HG02678 (cell line): ENCODE data around the gene DPY19L3.
"Not testable (repeated sequence)": the region's sequence is repeated elsewhere in the genome, so short reads cannot be mapped to it uniquely, and the experiment has no call there.

ENCODE experiments used
- ATAC-seq: cut with Tn5 transposase; IDR thresholded peaks from one replicate; pipeline ENCODE4 v1.9.1; 2021; ENCODE audit warnings: mild to moderate bottlenecking, moderate library complexity; ENCODE audit not compliant: unreplicated experiment

The DPY19L3 gene, protein sequence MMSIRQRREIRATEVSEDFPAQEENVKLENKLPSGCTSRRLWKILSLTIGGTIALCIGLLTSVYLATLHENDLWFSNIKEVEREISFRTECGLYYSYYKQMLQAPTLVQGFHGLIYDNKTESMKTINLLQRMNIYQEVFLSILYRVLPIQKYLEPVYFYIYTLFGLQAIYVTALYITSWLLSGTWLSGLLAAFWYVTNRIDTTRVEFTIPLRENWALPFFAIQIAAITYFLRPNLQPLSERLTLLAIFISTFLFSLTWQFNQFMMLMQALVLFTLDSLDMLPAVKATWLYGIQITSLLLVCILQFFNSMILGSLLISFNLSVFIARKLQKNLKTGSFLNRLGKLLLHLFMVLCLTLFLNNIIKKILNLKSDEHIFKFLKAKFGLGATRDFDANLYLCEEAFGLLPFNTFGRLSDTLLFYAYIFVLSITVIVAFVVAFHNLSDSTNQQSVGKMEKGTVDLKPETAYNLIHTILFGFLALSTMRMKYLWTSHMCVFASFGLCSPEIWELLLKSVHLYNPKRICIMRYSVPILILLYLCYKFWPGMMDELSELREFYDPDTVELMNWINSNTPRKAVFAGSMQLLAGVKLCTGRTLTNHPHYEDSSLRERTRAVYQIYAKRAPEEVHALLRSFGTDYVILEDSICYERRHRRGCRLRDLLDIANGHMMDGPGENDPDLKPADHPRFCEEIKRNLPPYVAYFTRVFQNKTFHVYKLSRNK

DNA sequence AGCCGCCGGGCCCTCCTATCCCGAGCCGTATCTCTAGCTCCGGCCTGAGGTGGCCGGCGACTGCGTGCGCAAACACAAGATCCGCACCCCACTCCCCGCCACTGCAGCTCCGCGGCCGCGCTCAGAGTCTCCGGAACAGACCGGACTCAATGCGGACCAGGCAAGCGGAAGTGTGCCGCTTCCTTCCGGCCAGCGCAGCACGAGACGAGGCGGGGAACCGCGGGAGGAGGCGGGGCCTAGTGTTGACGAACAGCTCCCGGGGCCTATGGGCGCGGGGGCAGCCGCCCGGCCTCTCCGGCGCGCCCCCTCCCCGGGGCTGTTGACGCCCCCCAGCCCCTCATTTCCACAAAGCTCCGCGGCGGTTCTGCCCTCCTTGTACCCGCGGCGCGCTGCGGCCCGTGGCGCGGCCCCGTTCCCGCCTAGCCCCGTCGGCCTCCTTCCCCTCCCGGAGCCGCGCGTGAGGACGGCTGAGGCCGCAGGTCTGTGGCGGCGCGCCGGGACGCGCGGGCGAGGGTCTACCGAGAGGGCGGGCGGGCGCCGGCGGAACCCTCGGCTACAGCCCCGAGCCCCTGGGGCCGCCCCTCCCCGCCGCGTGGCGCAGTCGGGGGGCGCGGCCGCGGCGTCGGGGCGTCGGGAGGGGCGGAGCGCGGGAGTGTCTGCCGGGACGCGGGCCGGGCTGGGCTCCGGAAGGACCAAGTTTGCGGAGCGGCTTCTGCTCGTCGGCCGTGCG lies at the start of gene DPY19L3:
DPY19L3 (plus strand) TSS at position 340 of the 730 bp plus-strand sequence. CDS start 2,484 bp downstream, outside the sequence.
- peak; percentile 97 for ATAC-seq

- no peak for ATAC-seq
These were observed 47.9 kb upstream of the DPY19L3 start for GRCh38 chr19:32357720-32358119.

DNA sequence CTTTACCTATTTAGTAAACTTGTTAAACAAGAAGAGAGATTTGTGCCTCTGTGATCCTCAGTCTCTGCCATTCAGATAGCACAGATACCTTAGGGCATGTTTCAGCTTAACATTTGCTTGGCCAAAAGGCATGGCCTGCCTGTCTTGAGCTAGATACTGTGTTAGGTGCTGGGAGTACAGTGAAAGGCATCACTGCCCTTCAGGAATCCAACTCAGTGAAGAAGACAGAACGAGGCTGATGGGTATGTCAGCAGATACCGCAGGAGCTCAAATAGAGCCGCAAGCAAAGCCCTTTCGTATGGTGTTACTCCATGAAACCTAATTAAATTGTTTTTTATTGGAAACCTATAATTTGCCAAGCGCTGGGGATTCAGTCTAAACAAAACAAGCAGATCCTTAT lies 47.2 kb upstream of the DPY19L3 start:
- ATAC-seq: no peak

DNA sequence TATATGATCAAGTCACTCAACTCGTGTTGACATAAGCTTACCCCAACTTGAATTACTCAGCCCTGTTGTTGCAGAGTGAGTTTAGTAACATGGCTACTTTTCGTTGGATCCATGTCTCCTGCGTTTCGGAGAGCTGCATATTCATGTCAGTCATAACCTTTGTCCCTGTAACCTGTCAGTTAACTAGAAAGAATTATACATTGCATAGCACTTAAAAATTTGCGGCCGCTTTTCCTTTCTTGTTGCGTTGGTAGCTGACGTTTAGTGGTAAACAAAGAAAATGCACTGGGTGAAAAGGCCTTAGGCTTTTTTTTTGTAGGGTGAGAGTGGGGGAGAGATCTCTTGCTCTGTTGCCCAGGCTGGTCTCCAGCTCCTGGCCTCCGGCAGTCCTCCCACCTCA lies 46.0 kb upstream of the DPY19L3 start:
- ATAC-seq: no peak

DNA sequence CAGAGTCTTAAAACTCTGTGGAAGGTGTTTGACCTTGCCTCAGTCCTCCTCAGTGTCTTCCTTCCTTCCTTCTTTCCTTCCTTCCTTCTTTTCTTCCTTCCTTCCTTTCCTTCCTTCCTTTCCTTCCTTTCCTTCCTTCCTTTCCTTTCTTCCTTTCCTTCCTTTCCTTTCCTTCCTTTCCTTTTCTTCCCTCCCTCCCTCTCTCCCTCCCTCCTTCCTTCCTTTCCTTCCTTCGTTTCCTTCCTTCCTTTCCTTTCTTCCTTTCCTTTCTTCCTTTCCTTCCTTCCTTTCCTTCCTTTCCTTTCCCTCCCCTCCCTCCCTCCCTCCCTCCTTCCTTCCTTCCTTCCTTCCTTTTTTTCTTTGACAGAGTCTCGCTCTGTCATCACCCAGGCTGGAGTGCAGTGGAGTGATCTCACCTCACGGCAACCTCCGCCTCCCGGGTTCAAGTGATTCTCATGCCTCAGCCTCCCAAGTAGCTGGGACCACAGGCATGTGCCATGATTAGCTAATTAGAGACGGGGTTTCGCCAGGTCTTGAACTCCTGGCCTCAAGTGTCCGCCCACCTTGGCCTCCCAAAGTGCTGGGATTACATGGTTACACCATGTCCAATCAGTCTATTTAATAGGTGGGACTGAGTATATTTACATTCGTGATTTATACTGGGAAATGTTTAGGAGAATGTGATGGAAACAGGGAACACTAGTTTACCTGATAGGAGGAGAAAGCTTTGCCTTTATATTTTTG lies 43.8 kb upstream of the DPY19L3 start:
- no peak for ATAC-seq

- no peak for ATAC-seq
These were observed 43.3 kb upstream of the DPY19L3 start for GRCh38 chr19:32362318-32362691.

- ATAC-seq: no peak
These were observed 42.4 kb upstream of the DPY19L3 start for GRCh38 chr19:32363175-32363574.

DNA sequence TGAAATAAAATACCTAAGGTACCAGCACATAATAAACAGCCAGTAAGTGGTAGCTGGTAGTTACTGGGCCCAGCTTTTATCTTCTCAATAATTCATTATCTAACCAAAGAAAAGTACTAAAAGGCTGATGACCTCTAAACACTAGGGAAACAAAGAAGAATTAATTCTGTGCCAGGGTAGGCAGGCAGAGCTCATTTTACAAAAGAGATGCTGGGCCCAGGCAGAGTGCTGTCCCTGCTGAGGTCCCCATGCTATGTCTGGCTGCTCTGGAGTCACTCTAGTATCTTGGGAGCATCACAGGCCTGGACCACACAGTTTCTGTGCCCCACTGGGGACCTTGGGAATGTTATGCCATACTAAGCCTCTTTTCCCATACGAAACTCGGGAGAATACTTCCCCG lies 41.9 kb upstream of the DPY19L3 start:
- ATAC-seq: no peak

DNA sequence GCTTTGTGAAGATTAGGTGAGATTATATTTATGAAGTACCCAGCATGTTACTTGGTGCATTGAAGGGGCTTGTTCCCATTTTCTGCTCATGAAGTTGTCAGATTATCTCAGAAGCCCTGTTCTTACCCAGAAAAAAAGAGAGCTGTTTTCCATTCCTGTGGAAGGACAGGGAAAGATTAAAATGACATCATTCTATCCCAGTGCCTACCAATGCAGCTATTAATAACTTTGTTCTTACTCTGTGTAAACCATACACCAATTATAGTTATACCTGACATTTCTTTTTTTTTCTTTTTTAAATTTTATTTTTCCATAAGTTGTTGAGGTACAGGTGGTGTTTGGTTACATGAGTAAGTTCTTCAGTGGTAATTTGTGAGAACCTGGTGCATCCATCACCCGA lies 41.5 kb upstream of the DPY19L3 start:
- no peak for ATAC-seq

- no peak for ATAC-seq
These were observed 38.5 kb upstream of the DPY19L3 start for GRCh38 chr19:32367063-32367462.

- no peak for ATAC-seq
These were observed 37.5 kb upstream of the DPY19L3 start for GRCh38 chr19:32367948-32368536.

DNA sequence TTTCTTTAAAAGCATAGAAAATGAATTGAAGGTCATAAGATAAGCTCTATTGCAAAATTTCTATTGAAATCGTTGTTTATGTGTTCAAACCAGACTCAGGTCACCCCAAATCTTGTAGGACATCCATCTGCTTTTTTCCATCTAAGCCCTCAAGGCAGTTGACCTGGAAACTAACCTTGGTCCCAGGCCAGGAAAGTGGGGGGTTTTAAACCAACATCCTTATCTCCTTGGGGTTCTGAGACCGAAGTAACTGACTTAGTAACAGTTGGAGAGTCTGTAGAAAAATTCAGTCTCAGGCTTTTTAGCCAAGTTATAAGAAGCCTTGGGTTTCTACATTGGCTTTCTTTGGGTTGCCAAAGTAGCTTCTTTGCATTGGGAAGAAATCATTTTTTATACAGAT lies 36.8 kb upstream of the DPY19L3 start:
- ATAC-seq: no peak

- no peak for ATAC-seq
These were observed 32.6 kb upstream of the DPY19L3 start for GRCh38 chr19:32372726-32373517.

- no peak for ATAC-seq
These were observed 31.8 kb upstream of the DPY19L3 start for GRCh38 chr19:32373585-32374295.

- not testable (repeated sequence) for ATAC-seq
These were observed 31.2 kb upstream of the DPY19L3 start for GRCh38 chr19:32374362-32374761.

- not testable (repeated sequence) for ATAC-seq
These were observed 28.5 kb upstream of the DPY19L3 start for GRCh38 chr19:32377088-32377487.

DNA sequence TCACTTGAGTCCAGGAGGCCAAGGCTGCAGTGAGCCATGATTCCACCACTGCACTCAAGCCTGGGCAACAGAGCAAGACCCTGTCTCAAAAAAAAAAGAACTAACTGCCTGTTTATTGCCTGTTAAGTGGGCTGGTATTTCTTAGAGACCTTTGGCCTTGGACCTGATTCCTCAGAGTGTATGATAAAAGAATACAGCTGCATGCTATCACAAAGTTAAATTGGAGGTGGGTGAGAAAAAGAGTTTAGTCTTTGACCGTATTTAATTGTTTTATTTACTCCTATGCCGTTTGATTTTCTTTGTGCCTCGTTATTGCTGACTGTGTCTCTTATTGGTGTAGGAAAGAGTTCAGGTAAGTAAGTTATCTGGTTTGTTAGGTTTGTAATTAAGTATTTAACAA lies 25.3 kb upstream of the DPY19L3 start:
- no peak for ATAC-seq

- ATAC-seq: no peak
These were observed 17.7 kb upstream of the DPY19L3 start for GRCh38 chr19:32387701-32388392.
